HG03139 (cell line): Measurements from ENCODE around the gene KRT28.
A peak's percentile ranks its signal among the peaks of the same experiment; 100 is the strongest.
"Not testable (repeated sequence)": the region's sequence is repeated elsewhere in the genome, so short reads cannot be mapped to it uniquely, and the experiment has no call there.

Experiments used
- ATAC-seq: cut with Tn5 transposase; IDR thresholded peaks from one replicate; pipeline ENCODE4 v1.9.1; 2021; ENCODE audit not compliant: unreplicated experiment

KRT28 gene

GRCh38 chr17:40819528-40820125 lies 19.9 kb upstream of the KRT28 start:
- no peak for ATAC-seq

GRCh38 chr17:40818733-40819527 lies 19.2 kb upstream of the KRT28 start:
- peak; percentile 63 for ATAC-seq

GRCh38 chr17:40818343-40818732 lies 18.6 kb upstream of the KRT28 start:
- ATAC-seq: no peak

GRCh38 chr17:40817103-40817682 lies 17.4 kb upstream of the KRT28 start:
- no peak for ATAC-seq

- ATAC-seq: no peak
Observed at GRCh38 chr17:40816569-40816968, 16.8 kb upstream of the KRT28 start.

- ATAC-seq: no peak
Observed at GRCh38 chr17:40815381-40815780, 15.6 kb upstream of the KRT28 start.

- not testable (repeated sequence) for ATAC-seq
Observed at GRCh38 chr17:40814657-40815056, 14.9 kb upstream of the KRT28 start.

- no peak for ATAC-seq
Observed at GRCh38 chr17:40813804-40814203, 14.0 kb upstream of the KRT28 start.

GRCh38 chr17:40812639-40813038 lies 12.9 kb upstream of the KRT28 start:
- no peak for ATAC-seq

GRCh38 chr17:40810494-40810893 lies 10.7 kb upstream of the KRT28 start:
- no peak for ATAC-seq

- ATAC-seq: no peak
Observed at GRCh38 chr17:40809721-40810421, 10.1 kb upstream of the KRT28 start.

GRCh38 chr17:40806131-40806530 lies 6.4 kb upstream of the KRT28 start:
- no peak for ATAC-seq

GRCh38 chr17:40803617-40804082 lies 3.9 kb upstream of the KRT28 start:
- no peak for ATAC-seq

GRCh38 chr17:40801157-40801556 lies 1.4 kb upstream of the KRT28 start:
- ATAC-seq: no peak

- no peak for ATAC-seq
Observed at GRCh38 chr17:40800381-40800780, 622 bp upstream of the KRT28 start.

- no peak for ATAC-seq
Observed at GRCh38 chr17:40796846-40797245, 2.9 kb downstream of the KRT28 start.

- no peak for ATAC-seq
Observed at GRCh38 chr17:40795019-40795667, 4.6 kb downstream of the KRT28 start.

- no peak for ATAC-seq
Observed at GRCh38 chr17:40794466-40794865, 5.3 kb downstream of the KRT28 start.

- ATAC-seq: no peak
Observed at GRCh38 chr17:40793832-40794231, 5.9 kb downstream of the KRT28 start.

- ATAC-seq: no peak
Observed at GRCh38 chr17:40791787-40792436, 7.8 kb downstream of the KRT28 start.

- ATAC-seq: no peak
Observed at GRCh38 chr17:40791111-40791510, 8.6 kb downstream of the KRT28 start.
